HG02943 (cell line): ENCODE measurements around the gene SHISAL2A.

Source experiments
- ATAC-seq: cut with Tn5 transposase; IDR thresholded peaks from one replicate; pipeline ENCODE4 v1.9.1; 2021; ENCODE audit warnings: mild to moderate bottlenecking, low read depth, moderate library complexity; ENCODE audit not compliant: unreplicated experiment

The SHISAL2A gene

DNA sequence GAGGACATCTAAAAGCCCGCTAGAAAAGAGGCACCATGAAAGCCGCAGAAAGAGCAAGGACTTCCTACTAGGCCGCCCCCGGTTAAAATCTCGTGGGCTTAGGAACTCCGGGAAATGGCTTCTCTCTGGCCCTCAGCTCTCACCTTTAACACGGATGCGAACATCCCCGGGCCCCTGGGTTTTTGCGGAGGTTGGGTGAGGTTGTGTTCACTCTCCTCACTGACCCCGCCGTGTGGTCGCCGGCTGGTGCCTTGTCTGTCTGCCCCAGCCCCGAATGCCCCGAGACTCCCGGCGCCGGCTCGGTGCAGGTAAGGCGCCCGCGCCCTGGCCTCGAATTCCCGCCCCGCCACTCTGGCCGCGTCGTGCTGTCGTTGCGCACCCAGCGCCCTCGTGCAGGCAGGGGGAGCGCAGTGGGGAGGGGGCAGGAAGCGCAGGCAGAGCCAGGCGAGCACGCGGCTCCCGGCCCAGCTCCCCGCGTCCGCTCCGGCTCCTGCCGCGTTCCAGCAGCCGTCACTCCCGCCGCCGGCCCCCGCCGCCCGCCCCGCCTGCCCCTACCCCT lies at the start of gene SHISAL2A:
TSS of gene SHISAL2A (plus strand) at position 437 of the 559 bp plus-strand sequence. CDS start 326 bp downstream, outside the sequence.
- ATAC-seq, result no peak

- ATAC-seq, result no peak
Measured at GRCh38 chr1:52585474-52585873, 47.5 kb upstream of the SHISAL2A start.

GRCh38 chr1:52588027-52588426 lies 44.9 kb upstream of the SHISAL2A start:
- no peak for ATAC-seq

DNA sequence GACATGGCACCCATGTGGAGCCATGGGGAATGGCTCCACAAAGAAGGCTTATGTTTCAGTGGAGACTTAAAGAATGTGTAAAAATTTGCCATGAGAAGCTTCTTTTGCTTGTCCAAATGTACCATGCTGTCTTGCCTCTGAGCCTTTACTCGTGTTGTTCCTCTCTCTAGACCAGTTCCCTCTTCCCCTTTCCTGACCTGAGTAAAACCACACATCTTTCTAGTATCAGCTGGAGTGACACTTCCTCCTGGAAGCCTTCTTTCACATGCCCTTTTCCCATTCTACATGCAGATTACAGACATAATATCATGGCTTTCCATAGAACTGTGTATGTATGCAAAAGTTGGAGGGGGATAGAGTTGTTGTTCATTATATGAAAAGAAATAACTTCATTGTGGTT lies 44.4 kb upstream of the SHISAL2A start:
- no peak for ATAC-seq

DNA sequence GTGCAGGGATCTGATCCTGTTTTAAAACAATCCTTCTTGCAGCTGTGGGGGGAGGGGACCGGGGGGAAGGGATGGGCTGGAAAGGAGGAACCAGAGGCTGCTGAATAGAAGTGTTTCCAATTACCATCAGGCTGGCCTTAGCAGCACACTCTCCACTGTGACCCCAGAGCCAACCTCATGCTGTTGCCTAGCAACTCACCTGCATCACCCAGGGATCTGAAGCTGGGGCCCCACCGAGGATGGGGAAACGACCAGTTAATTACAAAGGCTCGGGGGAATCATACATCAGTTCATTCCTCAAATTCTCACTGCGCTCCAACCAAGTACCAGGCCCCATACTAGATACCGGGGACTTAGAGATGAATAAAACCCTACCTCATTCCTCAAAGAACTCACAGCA lies 42.7 kb upstream of the SHISAL2A start:
- no peak for ATAC-seq

- no peak for ATAC-seq
Measured at GRCh38 chr1:52592637-52593323, 40.2 kb upstream of the SHISAL2A start.

- ATAC-seq, result no peak
Measured at GRCh38 chr1:52593495-52593894, 39.5 kb upstream of the SHISAL2A start.

DNA sequence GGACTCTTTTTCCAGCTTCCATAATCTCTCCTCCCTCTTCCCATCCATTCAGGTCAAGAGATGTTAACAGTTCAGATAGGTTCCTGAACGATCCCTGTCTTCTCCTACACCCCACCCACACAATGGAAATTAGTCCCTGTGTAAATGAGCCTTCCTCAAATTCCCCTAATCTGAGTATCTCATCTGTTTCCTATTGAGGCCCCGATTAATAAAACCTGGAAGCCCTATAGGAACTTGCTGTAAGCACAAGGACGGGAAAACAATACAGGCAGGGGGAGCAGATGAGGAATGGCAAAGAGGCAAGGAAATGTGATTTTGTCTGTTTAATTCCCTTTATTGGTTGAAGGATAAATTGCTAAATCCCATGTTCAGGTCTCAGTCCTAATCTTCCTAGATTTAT lies 37.9 kb upstream of the SHISAL2A start:
- no peak for ATAC-seq

DNA sequence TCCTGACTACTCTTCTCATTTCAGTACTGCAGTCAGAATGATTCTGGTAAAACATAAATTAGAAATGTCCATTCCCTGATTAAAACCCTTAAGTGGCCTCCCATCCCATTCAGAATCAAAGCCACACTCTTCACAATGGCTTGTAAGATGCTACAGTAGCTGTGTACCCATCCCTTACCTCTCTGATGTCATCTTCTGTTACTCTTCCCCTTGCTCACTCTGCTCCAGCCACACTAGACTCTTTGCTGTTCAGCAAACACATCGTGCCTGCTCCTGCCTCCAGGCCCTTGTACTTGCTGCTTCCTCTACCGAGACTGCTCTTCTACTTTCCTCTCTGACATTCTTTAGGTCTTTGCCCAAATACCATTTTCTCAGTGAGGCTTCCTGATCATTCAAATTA lies 35.1 kb upstream of the SHISAL2A start:
- ATAC-seq, result no peak

- ATAC-seq, result no peak
Measured at GRCh38 chr1:52598729-52599128, 34.2 kb upstream of the SHISAL2A start.

- no peak for ATAC-seq
Measured at GRCh38 chr1:52599236-52599635, 33.7 kb upstream of the SHISAL2A start.

- ATAC-seq, result no peak
Measured at GRCh38 chr1:52600533-52601179, 32.3 kb upstream of the SHISAL2A start.

DNA sequence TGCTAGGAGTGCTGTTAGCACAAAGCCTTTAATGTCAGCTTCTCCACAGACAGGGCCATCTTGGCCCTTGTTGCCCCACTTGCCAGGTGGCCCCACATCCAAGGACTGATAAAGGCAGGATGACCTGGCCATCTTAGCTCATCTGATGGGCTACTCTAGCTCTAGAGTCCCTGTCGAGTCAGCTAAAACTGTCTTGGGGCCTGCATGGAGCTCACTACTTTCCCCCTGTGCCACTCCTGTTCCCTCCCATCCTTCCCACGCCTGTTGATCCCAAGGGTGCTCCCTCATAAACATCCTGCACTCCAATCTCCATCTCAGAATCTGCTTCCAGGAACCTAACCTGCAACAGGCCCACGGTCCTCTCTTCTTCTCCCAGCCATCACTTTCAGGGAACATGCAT lies 31.4 kb upstream of the SHISAL2A start:
- no peak for ATAC-seq

DNA sequence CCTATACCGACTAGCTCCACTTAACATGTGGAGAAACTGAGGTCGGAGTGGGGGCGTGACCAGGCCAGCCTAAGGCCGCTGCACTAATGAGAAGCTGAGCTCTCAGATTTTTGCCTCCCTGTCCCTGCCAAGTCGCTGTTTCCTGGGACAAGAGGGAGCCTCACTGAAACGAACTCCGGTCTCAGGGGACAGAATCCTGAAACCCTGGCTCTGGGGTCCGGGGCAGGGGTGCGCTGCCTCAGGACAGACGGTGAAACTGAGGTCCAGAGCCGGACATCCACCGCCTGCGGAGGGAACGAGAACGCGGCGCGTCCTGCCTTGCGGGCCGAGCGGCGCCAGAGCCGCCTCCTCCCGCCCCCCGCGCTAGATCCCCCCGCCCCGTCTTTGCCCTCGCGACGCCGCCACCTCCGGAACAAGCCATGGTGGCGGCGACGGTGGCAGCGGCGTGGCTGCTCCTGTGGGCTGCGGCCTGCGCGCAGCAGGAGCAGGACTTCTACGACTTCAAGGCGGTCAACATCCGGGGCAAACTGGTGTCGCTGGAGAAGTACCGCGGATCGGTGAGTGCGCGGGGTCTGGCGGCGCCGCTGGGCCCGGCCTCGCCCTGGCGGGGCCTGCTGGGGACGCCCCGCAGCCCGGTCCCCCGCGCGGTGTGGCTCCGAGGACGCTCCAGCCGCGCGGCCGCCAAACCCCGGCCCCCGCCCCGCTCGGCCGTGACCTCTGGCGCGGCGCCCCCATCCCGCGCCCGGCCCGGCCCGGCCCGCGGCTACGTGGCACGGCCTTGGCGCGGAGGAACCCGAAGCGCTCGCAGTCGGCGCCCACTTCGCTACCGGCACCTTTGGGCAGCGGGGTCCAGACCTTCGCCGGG lies 30.7 kb upstream of the SHISAL2A start, which contains the start of gene GPX7:
TSS of gene GPX7 (plus strand) at position 381 of the 865 bp plus-strand sequence. CDS start at position 420, 39 bp downstream.
- no peak for ATAC-seq

DNA sequence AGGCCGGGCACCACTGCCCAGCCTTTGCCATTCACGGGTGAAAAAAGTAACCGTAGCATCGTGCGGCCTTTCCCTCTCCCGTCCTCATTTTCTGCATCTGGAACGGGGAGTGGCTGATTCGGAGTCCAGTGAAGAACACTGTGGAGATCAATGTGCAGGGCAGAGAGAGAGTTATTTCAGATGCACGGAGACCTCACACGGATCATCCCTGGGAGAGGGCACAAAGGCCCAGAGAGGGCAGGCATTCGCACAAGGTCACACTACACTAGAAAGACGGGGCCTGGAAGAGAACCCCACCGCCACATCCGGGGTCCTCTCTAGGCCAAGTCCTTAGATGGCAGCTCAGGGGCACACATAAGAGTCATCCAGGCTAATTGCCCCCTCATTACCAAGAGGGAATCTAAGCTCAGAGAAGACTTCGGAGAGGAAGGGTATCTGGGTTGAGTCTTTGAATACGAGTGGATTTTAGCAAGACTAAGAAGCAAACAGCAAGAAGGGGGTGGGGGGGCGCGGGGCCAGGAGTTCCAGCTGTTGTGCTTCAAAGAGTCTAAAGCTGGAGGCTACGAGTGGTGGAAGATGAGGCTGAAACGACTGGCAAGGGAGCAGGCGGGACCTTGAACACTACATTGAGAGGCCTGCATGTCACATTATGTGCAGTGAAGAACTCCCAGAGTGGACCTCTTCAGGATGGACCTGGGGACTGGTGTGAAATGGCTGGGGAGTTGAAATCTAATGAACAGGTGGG lies 29.9 kb upstream of the SHISAL2A start:
- ATAC-seq, result no peak

DNA sequence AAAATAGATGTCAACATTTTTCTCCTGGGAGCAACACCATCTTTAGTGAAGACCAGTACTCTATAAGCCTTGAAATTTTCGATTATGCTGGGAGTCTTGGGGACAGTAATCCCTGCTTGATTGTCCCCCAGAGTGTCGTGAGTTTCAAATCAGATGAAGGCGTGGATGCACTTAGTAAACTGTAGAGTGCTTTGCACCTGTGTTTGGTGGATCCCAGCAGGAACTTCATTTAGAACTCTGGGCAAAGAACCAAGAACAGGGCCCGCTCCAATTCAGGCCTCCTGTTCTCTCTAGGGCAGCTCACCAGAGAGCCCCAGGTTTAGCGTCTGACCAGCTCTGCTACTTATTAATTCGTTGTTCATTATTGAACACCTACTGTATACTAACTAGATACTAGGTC lies 29.3 kb upstream of the SHISAL2A start:
- no peak for ATAC-seq

GRCh38 chr1:52604063-52604770 lies 28.8 kb upstream of the SHISAL2A start:
- no peak for ATAC-seq

DNA sequence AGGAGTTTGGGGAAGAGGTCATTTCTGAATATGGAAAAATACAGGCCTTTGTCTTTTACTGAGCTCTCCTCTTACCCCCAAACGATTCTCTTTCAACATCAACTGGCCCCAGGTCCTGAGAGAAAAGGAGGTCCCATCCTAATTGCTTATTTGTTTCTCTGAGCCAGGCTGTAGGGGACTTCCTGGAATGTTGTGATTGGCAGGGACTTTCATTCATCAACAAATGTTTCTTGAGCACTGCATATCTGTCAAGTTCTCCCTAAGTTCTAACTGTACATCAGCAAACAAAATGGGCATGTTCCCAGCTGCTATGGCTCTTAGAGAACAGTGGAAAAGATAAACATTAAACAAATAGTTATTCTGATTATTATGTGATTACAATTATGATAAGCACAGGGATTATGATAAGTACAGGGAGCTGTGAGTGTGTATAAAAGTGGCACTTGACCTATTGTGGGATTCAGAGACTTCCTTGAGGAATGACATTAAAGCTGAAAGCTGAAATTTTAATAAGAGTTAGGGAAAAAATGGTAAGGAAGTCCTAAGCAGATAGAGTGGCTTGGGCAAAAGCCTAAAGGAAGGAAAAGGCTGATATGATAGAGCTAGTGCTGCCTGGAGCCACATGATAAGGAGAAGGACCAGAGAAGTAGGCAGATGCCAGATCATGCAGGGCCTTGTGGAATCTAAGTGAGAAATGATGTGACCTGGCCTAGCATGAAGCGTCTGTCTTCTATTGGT lies 19.2 kb upstream of the SHISAL2A start:
- no peak for ATAC-seq

- no peak for ATAC-seq
Measured at GRCh38 chr1:52614671-52615070, 18.3 kb upstream of the SHISAL2A start.
